ENCODE measurements around the gene RTN4RL1.

The RTN4RL1 gene

GRCh38 chr17:1977583-1978395 is 47.3 kb downstream of the RTN4RL1 start:
- TF ChIP-seq CTCF (conservative IDR thresholded peaks at IDR 0.05; ENCODE audit: low read depth, low read length): no peak
- H3K4me3 ChIP-seq (ENCODE audit: low read length): no peak overlapping the region
- DNase-seq (ENCODE audit: low read depth): no peak

- H3K4me3 ChIP-seq (ENCODE audit: low read length): no peak overlapping the region
- DNase-seq (ENCODE audit: low read depth): no peak
- no peak for TF ChIP-seq CTCF (conservative IDR thresholded peaks at IDR 0.05; ENCODE audit: low read depth, low read length)
Observed at GRCh38 chr17:1976683-1977064, 48.5 kb downstream of the RTN4RL1 start.

GRCh38 chr17:1976000-1976682 is 49.0 kb downstream of the RTN4RL1 start:
- DNase-seq (ENCODE audit: low read depth): no peak
- no peak for TF ChIP-seq CTCF (conservative IDR thresholded peaks at IDR 0.05; ENCODE audit: low read depth, low read length)
- H3K4me3 ChIP-seq (ENCODE audit: low read length): no peak overlapping the region

GRCh38 chr17:1975573-1975972 is 49.6 kb downstream of the RTN4RL1 start:
- no peak for DNase-seq (ENCODE audit: low read depth)
- TF ChIP-seq CTCF (conservative IDR thresholded peaks at IDR 0.05; ENCODE audit: low read depth, low read length): no peak
- H3K4me3 ChIP-seq (ENCODE audit: low read length): no peak overlapping the region

- TF ChIP-seq CTCF (conservative IDR thresholded peaks at IDR 0.05; ENCODE audit: low read depth, low read length): no peak
- no peak for DNase-seq (ENCODE audit: low read depth)
- no peak overlapping the region for H3K4me3 ChIP-seq (ENCODE audit: low read length)
Observed at GRCh38 chr17:1972487-1973160, 52.5 kb downstream of the RTN4RL1 start.

GRCh38 chr17:1970843-1971384 is 54.2 kb downstream of the RTN4RL1 start:
- TF ChIP-seq CTCF (conservative IDR thresholded peaks at IDR 0.05; ENCODE audit: low read depth, low read length): no peak
- H3K4me3 ChIP-seq (ENCODE audit: low read length): no peak overlapping the region
- DNase-seq (ENCODE audit: low read depth): no peak

Data from retinal pigment epithelial cell (primary cell).